Hepatocyte (in vitro differentiated cells): ENCODE measurements around the gene GRIA1.

ENCODE experiments used
- EZH2 ChIP-seq: fragments of 200-600 bp; sonication (generic); IDR thresholded peaks from 2 replicates; pipeline ENCODE4 v1.6.1; 2016; ENCODE audit warnings: antibody characterized with exemption, mild to moderate bottlenecking, borderline replicate concordance
- TF ChIP-seq, protein P1 (sequence below): fragments of 200-600 bp; sonication (generic); IDR thresholded peaks from 2 replicates; pipeline ENCODE4 v1.5.1; 2016; ENCODE audit warnings: antibody characterized with exemption, mild to moderate bottlenecking; ENCODE audit not compliant: poor library complexity

DNA sequence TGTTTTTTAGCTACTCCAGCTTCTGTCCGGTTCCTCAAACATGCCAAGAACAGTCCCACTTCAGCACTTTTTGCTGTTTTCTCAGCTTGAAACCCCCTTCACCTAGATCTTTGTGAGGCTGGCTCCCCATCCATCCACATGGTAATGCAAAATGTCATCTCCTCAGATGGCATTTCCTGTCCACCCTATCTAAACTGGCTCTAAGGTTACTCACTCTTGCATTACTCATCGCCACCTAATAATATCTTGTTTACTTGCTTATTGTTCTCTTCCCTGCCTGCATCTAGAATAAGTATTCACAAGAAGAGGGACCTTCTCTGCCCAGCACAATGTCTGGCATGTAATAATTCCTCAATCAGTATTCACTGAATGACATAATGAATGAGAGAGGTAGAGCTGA is 328.2 kb downstream of the GRIA1 start:
- TF ChIP-seq, protein P1, sequence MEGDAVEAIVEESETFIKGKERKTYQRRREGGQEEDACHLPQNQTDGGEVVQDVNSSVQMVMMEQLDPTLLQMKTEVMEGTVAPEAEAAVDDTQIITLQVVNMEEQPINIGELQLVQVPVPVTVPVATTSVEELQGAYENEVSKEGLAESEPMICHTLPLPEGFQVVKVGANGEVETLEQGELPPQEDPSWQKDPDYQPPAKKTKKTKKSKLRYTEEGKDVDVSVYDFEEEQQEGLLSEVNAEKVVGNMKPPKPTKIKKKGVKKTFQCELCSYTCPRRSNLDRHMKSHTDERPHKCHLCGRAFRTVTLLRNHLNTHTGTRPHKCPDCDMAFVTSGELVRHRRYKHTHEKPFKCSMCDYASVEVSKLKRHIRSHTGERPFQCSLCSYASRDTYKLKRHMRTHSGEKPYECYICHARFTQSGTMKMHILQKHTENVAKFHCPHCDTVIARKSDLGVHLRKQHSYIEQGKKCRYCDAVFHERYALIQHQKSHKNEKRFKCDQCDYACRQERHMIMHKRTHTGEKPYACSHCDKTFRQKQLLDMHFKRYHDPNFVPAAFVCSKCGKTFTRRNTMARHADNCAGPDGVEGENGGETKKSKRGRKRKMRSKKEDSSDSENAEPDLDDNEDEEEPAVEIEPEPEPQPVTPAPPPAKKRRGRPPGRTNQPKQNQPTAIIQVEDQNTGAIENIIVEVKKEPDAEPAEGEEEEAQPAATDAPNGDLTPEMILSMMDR = no peak
- no peak for TF ChIP-seq EZH2
